ENCODE data around the gene EPB42. TPM values are rescaled to one million over a fixed set of nuclear protein-coding genes. Genes with fewer than 3 reads are reported as not detected.
A peak's percentile ranks its signal among the peaks of the same experiment; 100 is the strongest.

Gene EPB42
- total RNA-seq, 6 experiments from 2014 or later: 0.20 to 3.4 (median 0.64) TPM; not detected in 3

- TF ChIP-seq, protein P1, sequence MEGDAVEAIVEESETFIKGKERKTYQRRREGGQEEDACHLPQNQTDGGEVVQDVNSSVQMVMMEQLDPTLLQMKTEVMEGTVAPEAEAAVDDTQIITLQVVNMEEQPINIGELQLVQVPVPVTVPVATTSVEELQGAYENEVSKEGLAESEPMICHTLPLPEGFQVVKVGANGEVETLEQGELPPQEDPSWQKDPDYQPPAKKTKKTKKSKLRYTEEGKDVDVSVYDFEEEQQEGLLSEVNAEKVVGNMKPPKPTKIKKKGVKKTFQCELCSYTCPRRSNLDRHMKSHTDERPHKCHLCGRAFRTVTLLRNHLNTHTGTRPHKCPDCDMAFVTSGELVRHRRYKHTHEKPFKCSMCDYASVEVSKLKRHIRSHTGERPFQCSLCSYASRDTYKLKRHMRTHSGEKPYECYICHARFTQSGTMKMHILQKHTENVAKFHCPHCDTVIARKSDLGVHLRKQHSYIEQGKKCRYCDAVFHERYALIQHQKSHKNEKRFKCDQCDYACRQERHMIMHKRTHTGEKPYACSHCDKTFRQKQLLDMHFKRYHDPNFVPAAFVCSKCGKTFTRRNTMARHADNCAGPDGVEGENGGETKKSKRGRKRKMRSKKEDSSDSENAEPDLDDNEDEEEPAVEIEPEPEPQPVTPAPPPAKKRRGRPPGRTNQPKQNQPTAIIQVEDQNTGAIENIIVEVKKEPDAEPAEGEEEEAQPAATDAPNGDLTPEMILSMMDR (IDR thresholded peaks at IDR 0.05): no peak
- TF ChIP-seq POLR2A (IDR thresholded peaks at IDR 0.05): no peak
Observed at GRCh38 chr15:43246261-43246774, 25.5 kb upstream of the EPB42 start.

DNA sequence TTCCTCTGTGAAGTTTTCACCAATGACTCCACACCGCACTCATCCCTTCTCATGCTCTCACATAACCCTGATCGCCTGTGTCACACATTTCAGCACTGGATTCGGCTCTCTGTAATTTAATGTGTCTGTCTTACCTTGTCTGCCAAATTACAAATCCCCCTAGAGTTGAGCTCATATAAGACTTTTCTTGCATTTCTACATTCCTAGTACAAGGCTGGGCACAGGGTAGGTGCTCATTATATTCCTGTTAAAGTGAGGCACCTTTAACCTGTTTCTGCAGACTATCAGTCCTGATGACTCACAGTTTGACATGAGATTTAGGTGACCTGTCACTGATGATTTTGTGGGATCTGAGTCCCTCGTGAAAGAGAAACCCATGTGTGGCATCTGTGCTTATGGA lies 23.3 kb upstream of the EPB42 start:
- H3K9me3 ChIP-seq: no peaks in the 10 kb centered on the region
- H3K4me1 ChIP-seq: no peaks in the 10 kb centered on the region
- H3K4me3 ChIP-seq: no peak overlapping the region
- 72% methylated on average over 4 of the region's 4 CpGs for WGBS (ENCODE audit: insufficient coverage, low coverage, low lambda C conversion rate, missing lambda C conversion rate)
- intact Hi-C loops (cut with DNase I): no loop called here
- no peaks in the 10 kb centered on the region for H3K27me3 ChIP-seq
- ATAC-seq (no peak), DNase-seq (peak in 1 of 3 donors; percentile 12)
- H3K27ac ChIP-seq: no peak overlapping the region
- H3K36me3 ChIP-seq: no peaks in the 10 kb centered on the region
- TF ChIP-seq POLR2A (IDR thresholded peaks at IDR 0.05): no peak
- TF ChIP-seq, protein P1 (IDR thresholded peaks at IDR 0.05): no peak

More at GRCh38 chr15:43246261-43246774, 25.5 kb upstream of the EPB42 start:
- H3K4me1 ChIP-seq: no peaks in the 10 kb centered on the region
- H3K9me3 ChIP-seq: no peaks in the 10 kb centered on the region
- H3K27ac ChIP-seq: no peak overlapping the region
- H3K4me3 ChIP-seq: no peak overlapping the region
- WGBS (ENCODE audit: insufficient coverage, low coverage, low lambda C conversion rate, missing lambda C conversion rate): 55% methylated on average over 6 of the region's 6 CpGs
- DNase-seq (peak in 1 of 3 donors; percentile 7), ATAC-seq (no peak)
- no peaks in the 10 kb centered on the region for H3K36me3 ChIP-seq
- intact Hi-C loops (cut with DNase I): no loop called here
- H3K27me3 ChIP-seq: no peaks in the 10 kb centered on the region

GRCh38 chr15:43243020-43243645 lies 22.3 kb upstream of the EPB42 start:
- H3K27ac ChIP-seq: no peak overlapping the region
- H3K4me3 ChIP-seq: no peak overlapping the region
- no peaks in the 10 kb centered on the region for H3K36me3 ChIP-seq
- DNase-seq: peak in 1 of 3 donors; percentile 13
- no peaks in the 10 kb centered on the region for H3K4me1 ChIP-seq
- no peaks in the 10 kb centered on the region for H3K9me3 ChIP-seq
- H3K27me3 ChIP-seq: no peaks in the 10 kb centered on the region
- no peak for ATAC-seq
- WGBS (ENCODE audit: insufficient coverage, low coverage, low lambda C conversion rate, missing lambda C conversion rate): no CpG with 5 or more reads among the region's 2 CpGs
- TF ChIP-seq, protein P1 (IDR thresholded peaks at IDR 0.05): no peak
- no peak for TF ChIP-seq POLR2A (IDR thresholded peaks at IDR 0.05)
- intact Hi-C loops (cut with DNase I): no loop called here

DNA sequence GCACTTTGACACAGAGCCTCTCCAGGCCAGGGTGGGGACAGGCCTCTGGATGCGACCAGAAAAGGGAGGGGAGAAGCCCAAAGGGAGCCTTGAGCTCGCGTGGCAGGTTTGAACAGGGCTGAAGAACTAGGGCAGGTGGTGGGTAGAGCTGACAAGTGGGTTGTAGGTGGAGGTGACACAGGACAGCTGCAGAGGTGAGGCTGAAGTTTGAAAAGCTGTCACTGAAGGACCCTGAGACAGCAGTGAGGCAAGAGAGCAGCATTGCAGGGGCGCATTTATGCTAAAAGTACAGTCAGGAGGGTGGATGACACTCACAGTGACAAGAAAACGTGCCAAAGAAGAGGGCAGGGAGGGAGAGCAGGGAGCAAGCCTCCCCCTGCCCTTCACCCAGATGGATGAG lies 21.8 kb upstream of the EPB42 start:
- intact Hi-C loops (cut with DNase I): no loop called here
- WGBS (ENCODE audit: insufficient coverage, low coverage, low lambda C conversion rate, missing lambda C conversion rate): 51% methylated on average over 4 of the region's 5 CpGs
- Histone ChIP-seq H3K27ac (no peak overlapping the region), H3K36me3 (no peaks in the 10 kb centered on the region), H3K4me1 (no peaks in the 10 kb centered on the region), H3K4me3 (no peak overlapping the region), H3K9me3 (no peaks in the 10 kb centered on the region), H3K27me3 (no peaks in the 10 kb centered on the region)
- ATAC-seq (no peak), DNase-seq (peak in 1 of 3 donors; percentile 26)
- TF ChIP-seq POLR2A (IDR thresholded peaks at IDR 0.05): no peak
- TF ChIP-seq, protein P1 (IDR thresholded peaks at IDR 0.05): no peak

Data from right lobe of liver (tissue), 6 donors.